ENCODE results near the gene ZCCHC8.
"Not testable (repeated sequence)": the region's sequence is repeated elsewhere in the genome, so short reads cannot be mapped to it uniquely, and the experiment has no call there.

DNA sequence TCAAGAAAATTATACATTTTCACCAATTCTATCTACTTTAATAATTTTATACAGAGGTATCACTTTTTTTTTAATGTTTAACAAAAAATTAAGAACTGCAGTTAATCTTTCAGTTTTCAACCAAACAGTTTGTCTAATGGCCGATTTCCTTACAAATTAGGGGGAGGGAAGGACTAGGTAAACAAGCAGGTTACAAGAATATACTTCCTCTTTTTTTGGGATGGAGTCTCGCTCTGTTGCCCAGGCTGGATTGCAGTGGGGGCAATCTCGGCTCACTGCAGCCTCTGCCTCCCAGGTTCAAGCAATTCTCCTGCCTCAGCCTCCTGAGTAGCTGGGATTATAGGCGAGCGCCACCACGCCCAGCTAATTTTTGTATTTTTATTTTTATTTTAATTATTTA is 7.5 kb downstream of the ZCCHC8 start:
- TF ChIP-seq, protein P1, sequence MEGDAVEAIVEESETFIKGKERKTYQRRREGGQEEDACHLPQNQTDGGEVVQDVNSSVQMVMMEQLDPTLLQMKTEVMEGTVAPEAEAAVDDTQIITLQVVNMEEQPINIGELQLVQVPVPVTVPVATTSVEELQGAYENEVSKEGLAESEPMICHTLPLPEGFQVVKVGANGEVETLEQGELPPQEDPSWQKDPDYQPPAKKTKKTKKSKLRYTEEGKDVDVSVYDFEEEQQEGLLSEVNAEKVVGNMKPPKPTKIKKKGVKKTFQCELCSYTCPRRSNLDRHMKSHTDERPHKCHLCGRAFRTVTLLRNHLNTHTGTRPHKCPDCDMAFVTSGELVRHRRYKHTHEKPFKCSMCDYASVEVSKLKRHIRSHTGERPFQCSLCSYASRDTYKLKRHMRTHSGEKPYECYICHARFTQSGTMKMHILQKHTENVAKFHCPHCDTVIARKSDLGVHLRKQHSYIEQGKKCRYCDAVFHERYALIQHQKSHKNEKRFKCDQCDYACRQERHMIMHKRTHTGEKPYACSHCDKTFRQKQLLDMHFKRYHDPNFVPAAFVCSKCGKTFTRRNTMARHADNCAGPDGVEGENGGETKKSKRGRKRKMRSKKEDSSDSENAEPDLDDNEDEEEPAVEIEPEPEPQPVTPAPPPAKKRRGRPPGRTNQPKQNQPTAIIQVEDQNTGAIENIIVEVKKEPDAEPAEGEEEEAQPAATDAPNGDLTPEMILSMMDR (conservative IDR thresholded peaks at IDR 0.05; ENCODE audit: low read depth, low read length): not testable (repeated sequence)
- not testable (repeated sequence) for TF ChIP-seq EZH2 (IDR thresholded peaks at IDR 0.05; ENCODE audit: borderline replicate concordance, low read depth, low read length, poor library complexity, severe bottlenecking)
